Gastroesophageal sphincter (tissue), 3 donors: ENCODE results near the gene PABPN1L.

Experiments used
- CTCF ChIP-seq, 4 experiments: fragments of 200-600 bp in 2 of 4; fragments of 450-650 bp in 2 of 4; sonication (generic) in 1 of 4; IDR thresholded peaks; one replicate each; pipeline ENCODE4 v1.5.1; 2017 to 2019; ENCODE audit warnings: antibody characterized with exemption in 4 of 4, mild to moderate bottlenecking in 2 of 4, moderate library complexity in 2 of 4
- POLR2AphosphoS5 ChIP-seq: sonication (generic); formaldehyde crosslinking; IDR thresholded peaks from one replicate; pipeline ENCODE4 v1.6.1; 2017; ENCODE audit warnings: antibody characterized with exemption

DNA sequence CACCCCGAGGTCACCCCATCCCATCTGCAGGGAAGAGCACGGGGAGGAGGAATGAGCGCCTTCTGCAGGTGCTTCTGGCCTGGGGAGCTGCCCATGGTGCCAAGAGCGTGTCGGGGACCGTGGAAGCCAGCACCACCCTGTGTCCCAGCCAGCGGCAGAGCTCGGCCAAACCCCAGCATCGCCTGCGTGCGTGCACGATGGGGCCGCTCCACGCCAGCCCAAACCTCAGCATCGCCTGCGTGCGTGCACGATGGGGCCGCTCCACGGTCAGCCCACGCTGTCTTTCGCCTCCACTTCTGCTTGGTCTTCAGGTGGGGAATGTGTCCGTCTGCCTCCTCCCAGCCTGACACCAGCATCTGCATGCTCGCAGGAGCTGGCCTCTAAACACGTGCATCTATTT lies 23.7 kb downstream of the PABPN1L start:
- TF ChIP-seq POLR2AphosphoS5 (no peak), CTCF (IDR thresholded peaks at IDR 0.05) (no peak)
